NCI-H146 treated with DMSO at 0.1 percent for 48 hours (cell line): ENCODE results near the gene CALM1.
"Not testable (repeated sequence)": the region's sequence is repeated elsewhere in the genome, so short reads cannot be mapped to it uniquely, and the experiment has no call there.

Source experiments
- DNase-seq: peaks from one replicate; lab custom pipeline; 2025; ENCODE audit not compliant: unreplicated experiment; lab: John Stamatoyannopoulos, UW

The CALM1 gene

DNA sequence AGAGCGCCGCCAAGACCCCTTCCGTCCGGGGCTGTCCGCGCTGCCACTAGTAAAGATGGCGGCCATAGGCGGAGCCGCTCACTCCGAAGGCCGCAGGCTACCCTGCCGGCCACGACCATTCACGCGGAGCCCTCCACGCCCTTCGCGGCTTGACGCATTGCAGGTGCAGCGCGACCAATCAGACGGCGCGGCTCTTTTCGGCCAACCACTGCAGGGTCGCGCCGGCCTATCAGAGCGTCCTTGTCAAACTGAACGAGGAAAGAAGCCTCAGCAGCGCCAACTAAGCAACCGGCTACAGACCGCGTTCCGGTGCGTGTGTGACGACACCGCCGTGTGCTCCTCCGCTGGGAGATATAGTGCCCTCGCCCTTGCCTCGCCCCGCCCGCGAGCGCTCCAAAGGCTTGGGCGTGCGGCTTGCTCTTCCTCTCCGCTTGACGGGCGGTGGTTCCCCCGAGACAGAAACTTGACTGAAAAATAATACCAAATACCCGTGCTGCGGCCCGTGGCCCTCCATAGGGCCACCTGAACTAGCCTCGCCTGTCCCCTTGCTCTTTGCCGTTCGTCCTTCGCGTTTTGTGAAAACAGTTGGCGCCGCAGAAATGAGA, 13.6 kb upstream of the CALM1 start:
- DNase-seq = peak; percentile 99

DNA sequence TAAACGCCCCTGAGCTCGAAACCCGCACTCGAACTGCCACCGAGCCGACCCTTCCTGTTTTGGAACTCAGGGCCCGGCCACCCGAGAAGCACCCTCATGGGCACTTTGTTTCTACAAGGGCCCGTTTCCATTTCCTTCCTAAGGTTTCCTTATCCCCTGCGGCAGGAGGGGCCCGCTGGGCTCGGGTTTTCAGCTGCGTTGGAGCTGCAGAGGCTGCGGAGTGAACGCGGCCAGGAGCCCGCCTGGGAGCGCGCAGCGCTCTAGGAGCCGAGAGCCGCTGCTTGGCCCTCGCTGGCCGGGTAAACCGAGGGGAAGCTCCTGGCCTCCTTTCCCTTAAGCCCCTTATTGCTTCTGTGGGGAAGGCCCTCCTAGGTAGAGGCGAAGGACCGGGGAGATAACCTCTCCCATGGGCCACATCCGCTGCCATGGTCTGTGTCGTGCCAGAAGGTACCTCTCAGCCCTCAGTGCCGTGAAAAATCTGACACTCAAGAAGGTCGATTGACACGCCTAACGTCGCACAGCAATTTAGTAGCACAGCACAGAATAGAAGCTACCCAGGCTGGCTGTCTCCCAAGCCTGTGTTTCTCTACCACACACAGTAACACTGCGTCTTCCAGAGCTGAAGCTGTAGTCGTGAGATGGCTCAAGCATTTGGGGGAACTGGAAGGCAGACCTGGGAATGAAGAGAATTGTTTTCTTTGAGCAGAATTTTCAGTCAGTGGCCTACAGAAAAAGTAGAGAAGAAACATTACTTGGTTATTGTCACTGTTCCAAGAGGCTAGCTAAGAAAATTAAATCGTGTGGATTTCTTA, 12.9 kb upstream of the CALM1 start:
- DNase-seq = peak; percentile 51

DNA sequence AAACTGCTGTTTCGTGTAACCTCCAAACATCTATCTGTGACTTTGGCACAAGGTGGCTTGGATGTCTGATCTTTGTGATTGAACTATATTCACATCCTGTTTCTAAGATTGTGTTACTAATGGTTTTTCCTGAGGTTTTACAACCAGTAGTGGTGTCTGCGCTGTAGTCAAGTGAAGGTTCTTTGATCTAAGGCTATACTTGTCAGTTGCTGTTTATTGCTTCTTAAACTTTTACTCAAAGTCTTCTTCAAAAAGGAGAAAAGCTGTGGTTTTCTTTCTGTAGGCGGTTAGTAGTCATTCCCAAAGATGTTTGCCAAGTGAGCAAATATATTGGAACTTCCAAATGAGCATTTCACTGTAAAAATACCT, 12.3 kb upstream of the CALM1 start:
- no peak for DNase-seq

- no peak for DNase-seq
Measured at GRCh38 chr14:90386321-90386720, 10.5 kb upstream of the CALM1 start.

DNA sequence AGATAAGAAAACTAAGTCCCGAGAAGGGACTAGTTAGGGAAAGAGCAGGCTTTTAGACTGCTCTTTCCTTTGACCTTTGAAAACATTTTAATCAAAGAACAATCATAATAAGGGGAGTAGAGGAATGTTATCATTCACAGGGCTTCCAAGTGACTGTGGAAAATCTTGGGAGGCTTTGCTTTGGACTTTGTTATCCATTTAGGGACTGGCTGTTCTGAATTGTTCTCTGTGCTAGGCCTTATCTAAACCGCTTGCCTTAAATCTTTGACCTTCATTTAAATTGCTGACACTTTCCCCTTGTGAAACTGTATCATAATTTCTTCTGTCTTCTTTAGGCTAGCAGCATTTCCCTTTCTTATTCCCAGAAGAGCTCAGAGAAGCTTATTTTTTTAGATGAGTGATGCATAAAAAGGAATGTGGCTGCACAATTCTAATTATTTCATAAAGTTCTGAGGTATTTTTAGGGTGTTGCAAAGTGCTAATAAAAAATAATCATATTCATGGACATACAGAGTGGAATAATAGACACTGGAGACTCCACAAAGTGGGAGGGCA, 9.5 kb upstream of the CALM1 start:
- no peak for DNase-seq

- no peak for DNase-seq
Measured at GRCh38 chr14:90388437-90388836, 8.4 kb upstream of the CALM1 start.

DNA sequence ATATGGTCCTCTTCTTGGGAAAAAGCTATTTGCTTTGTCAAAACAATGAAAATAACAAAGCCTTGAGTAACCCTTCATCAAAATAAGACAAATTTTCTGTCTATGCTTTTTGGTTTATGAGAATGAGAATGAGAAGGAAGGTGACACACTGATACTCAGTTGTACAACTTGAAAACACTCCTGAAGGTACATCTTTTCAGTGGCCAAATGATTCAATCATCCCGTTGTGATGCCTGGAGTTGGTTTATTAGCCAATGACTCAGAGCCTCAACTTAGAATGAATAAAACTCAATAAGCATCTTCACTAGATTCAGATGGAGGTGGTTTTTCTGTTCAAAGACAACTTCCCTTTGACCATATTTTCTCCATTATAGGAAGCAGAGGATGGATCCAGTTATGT, 7.8 kb upstream of the CALM1 start:
- no peak for DNase-seq

GRCh38 chr14:90393966-90394365, 2.9 kb upstream of the CALM1 start:
- no peak for DNase-seq

DNA sequence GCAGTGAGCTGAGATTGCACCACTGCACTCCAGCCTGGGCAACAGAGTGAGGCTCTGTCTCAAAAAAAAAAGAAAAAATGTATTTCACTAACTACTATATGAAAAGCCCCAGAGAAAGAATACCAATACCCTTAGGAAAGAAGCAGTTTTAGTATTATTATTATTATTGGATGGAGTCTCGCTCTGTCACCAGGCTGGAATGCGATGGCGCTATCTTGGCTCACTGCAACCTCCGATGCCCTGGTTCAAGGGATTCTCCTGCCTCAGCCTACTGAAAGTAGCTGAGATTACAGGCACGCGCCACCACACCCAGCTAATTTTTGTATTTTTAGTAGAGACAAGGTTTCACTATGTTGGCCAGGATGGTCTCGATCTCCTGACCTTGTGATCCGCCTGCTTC, 2.0 kb upstream of the CALM1 start:
- not testable (repeated sequence) for DNase-seq

- DNase-seq = peak; percentile 66
Measured at GRCh38 chr14:90397425-90398314, 841 bp downstream of the CALM1 start.

DNA sequence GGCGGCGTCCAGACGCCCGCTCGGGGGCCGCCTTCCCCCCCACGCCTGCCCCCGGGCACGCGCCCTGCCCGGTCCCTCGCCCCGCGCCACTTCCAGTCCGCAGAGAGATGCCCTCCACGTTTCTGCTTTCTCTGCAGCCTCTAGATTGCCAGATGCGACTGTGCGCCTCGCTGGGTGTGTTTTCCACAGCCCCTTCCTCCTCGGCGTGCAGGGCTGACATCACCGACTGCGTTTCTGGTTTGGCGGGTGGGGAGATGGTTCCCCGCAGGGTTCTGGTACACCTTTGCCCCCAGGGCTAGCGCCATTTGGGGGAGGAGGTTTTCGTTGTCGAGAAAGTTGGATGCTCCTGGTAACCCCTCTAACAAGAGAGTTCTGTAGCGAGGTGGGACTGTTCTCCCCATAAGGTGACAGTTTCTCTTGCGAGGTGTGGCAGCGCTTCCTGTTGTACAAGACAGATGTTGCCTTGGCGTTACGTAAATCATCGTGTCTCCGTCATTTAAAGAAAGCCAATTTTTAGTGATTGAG, 1.5 kb downstream of the CALM1 start:
- peak; percentile 46 for DNase-seq

- DNase-seq = no peak
Measured at GRCh38 chr14:90398841-90399540, 2.2 kb downstream of the CALM1 start.

DNA sequence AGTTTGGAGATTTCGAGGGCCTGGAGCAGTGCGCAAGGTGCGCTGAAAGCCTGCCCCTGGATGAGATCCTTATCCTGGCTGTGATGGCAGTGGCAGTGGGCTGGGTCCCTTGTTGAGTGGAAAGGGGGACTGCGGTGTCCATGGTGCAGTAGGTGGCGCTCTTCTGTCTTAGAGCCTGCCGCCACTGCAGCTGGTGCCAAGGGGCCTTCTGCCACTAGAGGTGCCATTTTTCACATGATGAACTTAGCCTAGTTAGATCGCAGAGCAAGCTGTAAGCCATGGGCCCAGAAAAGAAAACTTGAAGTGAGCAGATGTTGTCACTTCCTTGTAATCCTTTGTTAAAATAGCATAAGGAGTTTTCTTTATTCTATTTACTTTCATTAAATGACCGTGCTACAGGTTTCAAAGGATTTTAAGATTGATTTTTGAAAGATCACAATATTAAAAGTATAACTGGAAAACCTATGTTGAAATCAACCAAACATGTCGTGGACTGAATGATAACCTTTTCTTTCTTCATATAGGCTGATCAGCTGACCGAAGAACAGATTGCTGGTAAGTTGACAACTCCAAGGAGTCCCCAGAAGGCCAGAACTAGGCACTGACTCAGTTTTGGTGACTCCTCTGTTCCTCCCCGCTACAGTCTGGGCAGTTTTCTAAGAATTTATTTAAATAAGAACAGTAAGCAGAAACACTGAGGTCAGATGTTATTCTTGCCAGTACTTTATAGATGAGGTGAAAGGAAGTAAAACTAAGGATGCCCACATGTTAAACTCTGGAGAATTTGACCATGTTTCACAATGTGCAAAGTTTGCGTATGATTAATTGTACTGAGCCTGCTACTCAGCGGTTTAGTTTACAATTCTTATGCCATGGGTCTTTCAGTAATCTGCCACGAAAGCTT, 3.0 kb downstream of the CALM1 start:
- DNase-seq = peak; percentile 94

GRCh38 chr14:90400904-90401561, 4.2 kb downstream of the CALM1 start:
- DNase-seq = peak; percentile 25

- DNase-seq = no peak
Measured at GRCh38 chr14:90402016-90402415, 5.2 kb downstream of the CALM1 start.

GRCh38 chr14:90403065-90403464, 6.2 kb downstream of the CALM1 start:
- DNase-seq = no peak

GRCh38 chr14:90405101-90405500, 8.3 kb downstream of the CALM1 start:
- no peak for DNase-seq

- DNase-seq = no peak
Measured at GRCh38 chr14:90405755-90406154, 8.9 kb downstream of the CALM1 start.

GRCh38 chr14:90406384-90406798, 9.6 kb downstream of the CALM1 start:
- DNase-seq = no peak
